Neuronal stem cell (in vitro differentiated cells): ENCODE results near the gene HDGF.

Source experiments
- DNase-seq: peaks from one replicate; pipeline ENCODE4 v3.0.0-alpha.2; 2013; ENCODE audit warnings: low spot score
- H2AFZ ChIP-seq: one replicate; pipeline ENCODE4 v1.6.1; 2013; ENCODE audit warnings: mild to moderate bottlenecking, low read length, inconsistent platforms
- H2AK5ac ChIP-seq: 2 replicates; pipeline ENCODE4 v1.6.1; 2013; ENCODE audit warnings: low read depth, mild to moderate bottlenecking, inconsistent platforms, low read length, moderate library complexity, mixed read lengths
- H2BK120ac ChIP-seq: 2 replicates; pipeline ENCODE4 v1.6.1; 2013; ENCODE audit warnings: low read depth, mild to moderate bottlenecking, inconsistent platforms, low read length, moderate library complexity, mixed read lengths
- H2BK12ac ChIP-seq: one replicate; pipeline ENCODE4 v1.6.1; 2013; ENCODE audit warnings: low read length, inconsistent platforms
- H2BK15ac ChIP-seq: 2 replicates; pipeline ENCODE4 v1.6.1; 2013; ENCODE audit warnings: mild to moderate bottlenecking, low read length, inconsistent platforms, mixed read lengths
- H2BK5ac ChIP-seq: one replicate; pipeline ENCODE4 v1.6.1; 2013; ENCODE audit warnings: inconsistent platforms, mild to moderate bottlenecking, low read length, moderate library complexity
- H3K14ac ChIP-seq: one replicate; pipeline ENCODE4 v1.6.1; 2013; ENCODE audit warnings: low read length, inconsistent platforms
- H3K18ac ChIP-seq: 2 replicates; pipeline ENCODE4 v1.6.1; 2013; ENCODE audit warnings: low read length, inconsistent platforms
- H3K23ac ChIP-seq: 2 replicates; pipeline ENCODE4 v1.6.1; 2013; ENCODE audit warnings: low read depth, mild to moderate bottlenecking, mixed read lengths, low read length, inconsistent platforms; ENCODE audit not compliant: poor library complexity
- H3K27ac ChIP-seq: replicated peaks from 3 replicates; pipeline ENCODE4 v1.5.1; 2013; ENCODE audit warnings: low read length, inconsistent platforms
- H3K27me3 ChIP-seq, 3 experiments: 2 replicates each; pipeline ENCODE4 v1.6.1; 2013; ENCODE audit warnings: low read length in 3 of 3, mild to moderate bottlenecking in 2 of 3, inconsistent platforms in 1 of 3, low read depth in 1 of 3, mixed read lengths in 1 of 3, moderate library complexity in 1 of 3; ENCODE audit not compliant: control insufficient read depth in 3 of 3, insufficient read depth in 3 of 3
- H3K36me3 ChIP-seq, 2 donors: replicated peaks in 1 of 2; 2 replicates each; pipeline ENCODE4 v1.6.1; 2013; ENCODE audit warnings: low read length in 2 of 2; ENCODE audit not compliant: control insufficient read depth in 2 of 2, insufficient read depth in 2 of 2
- H3K4ac ChIP-seq: 2 replicates; pipeline ENCODE4 v1.6.1; 2013; ENCODE audit warnings: inconsistent platforms, mild to moderate bottlenecking, low read length, moderate library complexity
- H3K4me1 ChIP-seq, 2 donors: 1 replicate in 1 of 2; 2 replicates in 1 of 2; pipeline ENCODE4 v1.6.1; 2013; ENCODE audit warnings: low read length in 2 of 2, low read depth in 1 of 2; ENCODE audit not compliant: control insufficient read depth in 2 of 2, insufficient read depth in 1 of 2
- H3K4me2 ChIP-seq: one replicate; pipeline ENCODE4 v1.6.1; 2013; ENCODE audit warnings: mild to moderate bottlenecking, low read length, inconsistent platforms; ENCODE audit not compliant: insufficient read depth, poor library complexity, severe bottlenecking
- H3K4me3 ChIP-seq, 2 donors: 2 replicates each; pipeline ENCODE4 v1.5.1; 2013; ENCODE audit warnings: low read length in 2 of 2, mild to moderate bottlenecking in 2 of 2, inconsistent platforms in 1 of 2, moderate library complexity in 1 of 2
- H3K79me1 ChIP-seq: one replicate; pipeline ENCODE4 v1.6.1; 2013; ENCODE audit warnings: low read depth, mild to moderate bottlenecking, inconsistent platforms, low read length, moderate library complexity
- H3K9ac ChIP-seq: one replicate; pipeline ENCODE4 v1.6.1; 2013; ENCODE audit warnings: mild to moderate bottlenecking, low read depth, low read length, inconsistent platforms; ENCODE audit not compliant: poor library complexity
- H3K9me3 ChIP-seq, 2 donors: replicated peaks in 1 of 2; 2 replicates each; pipeline versions ENCODE3 to v1.6.1; 2013; ENCODE audit warnings: low read length in 2 of 2, mild to moderate bottlenecking in 2 of 2, inconsistent platforms in 1 of 2, low read depth in 1 of 2, mixed read lengths in 1 of 2, moderate library complexity in 1 of 2; ENCODE audit not compliant: control insufficient read depth in 2 of 2, insufficient read depth in 1 of 2
- H4K8ac ChIP-seq: one replicate; pipeline ENCODE4 v1.6.1; 2013; ENCODE audit warnings: low read depth, mild to moderate bottlenecking, inconsistent platforms, low read length, moderate library complexity
- H4K91ac ChIP-seq: one replicate; pipeline ENCODE4 v1.6.1; 2013; ENCODE audit warnings: low read length, low read depth, mild to moderate bottlenecking, inconsistent platforms; ENCODE audit not compliant: poor library complexity
- WGBS, 2 donors: extraction: QIAGEN DNeasy Blood & Tissue Kit; methylation state at CpG; one replicate each; pipeline ENCODE4 v1.1.7; 2013; ENCODE audit warnings: missing lambda C conversion rate in 2 of 2, mixed read lengths in 1 of 2; ENCODE audit not compliant: insufficient read length in 2 of 2, insufficient replicate concordance in 1 of 2; ENCODE audit errors: extremely low coverage in 2 of 2; 5-methylcytosine and 5-hydroxymethylcytosine counted together

The HDGF gene

GRCh38 chr1:156743367-156744302 is 7.8 kb downstream of the HDGF start:
- peaks cover 7% of the 10 kb centered on the region for H3K79me1 ChIP-seq
- H3K27me3 ChIP-seq: no peaks in the 10 kb centered on the region
- H3K4ac ChIP-seq: no peak overlapping the region
- H3K4me2 ChIP-seq: no peak overlapping the region
- H2AFZ ChIP-seq: no peak overlapping the region
- no peak overlapping the region for H2AK5ac ChIP-seq
- H2BK12ac ChIP-seq: no peak overlapping the region
- H3K4me1 ChIP-seq: peaks cover 27 to 39% of the 10 kb centered on the region in 2 donors
- DNase-seq: no peak
- no peak overlapping the region for H2BK15ac ChIP-seq
- no peaks in the 10 kb centered on the region for H3K9me3 ChIP-seq
- H3K18ac ChIP-seq: no peak overlapping the region
- WGBS, 2 donors: no CpG with 5 or more reads among the region's 14 CpGs
- H3K23ac ChIP-seq: peak overlapping the region; percentile 43
- H4K91ac ChIP-seq: no peak overlapping the region
- no peak overlapping the region for H2BK5ac ChIP-seq
- H3K14ac ChIP-seq: no peak overlapping the region
- H3K36me3 ChIP-seq: peaks cover 24 to 53% of the 10 kb centered on the region in 2 donors
- H2BK120ac ChIP-seq: no peak overlapping the region
- no peak overlapping the region for H3K27ac ChIP-seq
- no peak overlapping the region for H4K8ac ChIP-seq
- no peak overlapping the region for H3K9ac ChIP-seq
- H3K4me3 ChIP-seq: no peak overlapping the region

- H3K4ac ChIP-seq: no peak overlapping the region
- no peak overlapping the region for H3K23ac ChIP-seq
- no peak overlapping the region for H4K91ac ChIP-seq
- no peak overlapping the region for H2AFZ ChIP-seq
- no peak overlapping the region for H3K27ac ChIP-seq
- no peak overlapping the region for H2BK12ac ChIP-seq
- H3K4me3 ChIP-seq: no peak overlapping the region
- no peak overlapping the region for H2BK15ac ChIP-seq
- H3K27me3 ChIP-seq: no peaks in the 10 kb centered on the region
- H3K79me1 ChIP-seq: peaks cover 7% of the 10 kb centered on the region
- peaks cover 19 to 31% of the 10 kb centered on the region in 2 donors for H3K4me1 ChIP-seq
- no peaks in the 10 kb centered on the region for H3K9me3 ChIP-seq
- no peak overlapping the region for H2AK5ac ChIP-seq
- H2BK5ac ChIP-seq: no peak overlapping the region
- no peak overlapping the region for H3K9ac ChIP-seq
- H3K4me2 ChIP-seq: no peak overlapping the region
- H3K14ac ChIP-seq: no peak overlapping the region
- no peak overlapping the region for H2BK120ac ChIP-seq
- no peak overlapping the region for H3K18ac ChIP-seq
- peaks cover 26 to 58% of the 10 kb centered on the region in 2 donors for H3K36me3 ChIP-seq
- H4K8ac ChIP-seq: no peak overlapping the region
- DNase-seq: no peak
- no CpG with 5 or more reads among the region's 4 CpGs for WGBS, 2 donors
Observed at GRCh38 chr1:156742801-156743200, 8.7 kb downstream of the HDGF start.

- DNase-seq: no peak
Observed at GRCh38 chr1:156742017-156742416, 9.5 kb downstream of the HDGF start.

GRCh38 chr1:156741481-156741983 is 9.9 kb downstream of the HDGF start:
- peaks cover 34 to 71% of the 10 kb centered on the region in 2 donors for H3K36me3 ChIP-seq
- no peak overlapping the region for H3K4ac ChIP-seq
- H3K18ac ChIP-seq: no peak overlapping the region
- peak overlapping the region; percentile 71 for H2AFZ ChIP-seq
- no peak overlapping the region for H2BK120ac ChIP-seq
- no CpG with 5 or more reads among the region's 8 CpGs for WGBS, 2 donors
- no peak overlapping the region for H3K23ac ChIP-seq
- H3K4me1 ChIP-seq: peaks cover 16 to 22% of the 10 kb centered on the region in 2 donors
- peak overlapping the region; percentile 51 for H3K4me2 ChIP-seq
- peaks cover 7% of the 10 kb centered on the region for H3K79me1 ChIP-seq
- H4K8ac ChIP-seq: no peak overlapping the region
- no peak for DNase-seq
- no peaks in the 10 kb centered on the region for H3K9me3 ChIP-seq
- H2AK5ac ChIP-seq: no peak overlapping the region
- H3K9ac ChIP-seq: no peak overlapping the region
- no peak overlapping the region for H2BK5ac ChIP-seq
- H3K27ac ChIP-seq: peak overlapping the region; percentile 62
- H3K27me3 ChIP-seq: no peaks in the 10 kb centered on the region
- peak overlapping the region in 1 of 2 donors; percentile 19 for H3K4me3 ChIP-seq
- H4K91ac ChIP-seq: no peak overlapping the region
- no peak overlapping the region for H2BK12ac ChIP-seq
- no peak overlapping the region for H2BK15ac ChIP-seq
- H3K14ac ChIP-seq: no peak overlapping the region

More at GRCh38 chr1:156742017-156742416, 9.5 kb downstream of the HDGF start:
- peaks cover 32 to 66% of the 10 kb centered on the region in 2 donors for H3K36me3 ChIP-seq
- no peak overlapping the region for H3K14ac ChIP-seq
- no peak overlapping the region for H2BK120ac ChIP-seq
- H3K23ac ChIP-seq: no peak overlapping the region
- H3K27ac ChIP-seq: peak overlapping the region; percentile 62
- no peak overlapping the region for H2AK5ac ChIP-seq
- H3K4me1 ChIP-seq: peaks cover 16 to 24% of the 10 kb centered on the region in 2 donors
- H2BK5ac ChIP-seq: no peak overlapping the region
- no peak overlapping the region for H4K91ac ChIP-seq
- H3K27me3 ChIP-seq: no peaks in the 10 kb centered on the region
- H3K4ac ChIP-seq: no peak overlapping the region
- no peak overlapping the region for H2BK15ac ChIP-seq
- no peaks in the 10 kb centered on the region for H3K9me3 ChIP-seq
- H3K18ac ChIP-seq: no peak overlapping the region
- no peak overlapping the region for H2AFZ ChIP-seq
- WGBS, 2 donors: no CpG with 5 or more reads among the region's 3 CpGs
- H3K9ac ChIP-seq: no peak overlapping the region
- H3K4me2 ChIP-seq: no peak overlapping the region
- H3K79me1 ChIP-seq: peaks cover 7% of the 10 kb centered on the region
- H4K8ac ChIP-seq: no peak overlapping the region
- H2BK12ac ChIP-seq: no peak overlapping the region
- no peak overlapping the region for H3K4me3 ChIP-seq
